SW480 (cell line): ENCODE measurements around the gene TLE5.
"Not testable (repeated sequence)": the region's sequence is repeated elsewhere in the genome, so short reads cannot be mapped to it uniquely, and the experiment has no call there.

Experiments used
- DNase-seq: peaks from one replicate; pipeline ENCODE4 v3.0.0-alpha.2; 2016; ENCODE audit warnings: low spot score

The TLE5 gene

DNA sequence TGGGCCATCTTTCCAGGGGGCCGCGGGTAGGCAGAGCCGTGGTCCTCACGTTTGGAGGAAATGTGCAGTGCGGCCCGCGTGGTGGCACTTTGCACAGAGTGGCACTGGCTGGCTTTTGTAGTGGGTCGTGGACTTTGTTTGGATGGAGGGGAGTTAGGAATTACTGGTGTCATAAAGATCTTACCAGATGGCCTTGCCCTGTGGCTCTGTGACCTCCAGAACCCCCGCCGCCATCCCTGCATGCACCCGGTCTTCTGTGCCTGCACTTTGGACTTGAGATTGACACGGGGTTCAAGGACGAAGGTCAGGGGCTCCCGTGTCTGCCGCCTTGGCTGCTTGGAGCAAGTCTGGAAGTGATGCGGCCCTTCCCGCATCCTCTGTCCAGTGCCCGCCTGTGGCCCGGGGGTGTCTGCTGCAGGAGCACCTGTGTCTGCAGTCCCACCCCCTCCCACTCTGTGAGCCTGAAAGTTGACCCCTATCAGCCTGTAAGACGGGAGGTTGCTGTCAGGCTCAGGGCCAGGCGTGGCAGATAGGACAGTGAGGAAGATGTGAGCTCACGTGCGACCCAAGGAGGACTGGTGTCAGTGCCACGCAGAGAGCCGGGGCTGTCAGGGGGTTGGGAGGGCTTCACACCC is 34.1 kb upstream of the TLE5 start:
- DNase-seq: no peak

DNA sequence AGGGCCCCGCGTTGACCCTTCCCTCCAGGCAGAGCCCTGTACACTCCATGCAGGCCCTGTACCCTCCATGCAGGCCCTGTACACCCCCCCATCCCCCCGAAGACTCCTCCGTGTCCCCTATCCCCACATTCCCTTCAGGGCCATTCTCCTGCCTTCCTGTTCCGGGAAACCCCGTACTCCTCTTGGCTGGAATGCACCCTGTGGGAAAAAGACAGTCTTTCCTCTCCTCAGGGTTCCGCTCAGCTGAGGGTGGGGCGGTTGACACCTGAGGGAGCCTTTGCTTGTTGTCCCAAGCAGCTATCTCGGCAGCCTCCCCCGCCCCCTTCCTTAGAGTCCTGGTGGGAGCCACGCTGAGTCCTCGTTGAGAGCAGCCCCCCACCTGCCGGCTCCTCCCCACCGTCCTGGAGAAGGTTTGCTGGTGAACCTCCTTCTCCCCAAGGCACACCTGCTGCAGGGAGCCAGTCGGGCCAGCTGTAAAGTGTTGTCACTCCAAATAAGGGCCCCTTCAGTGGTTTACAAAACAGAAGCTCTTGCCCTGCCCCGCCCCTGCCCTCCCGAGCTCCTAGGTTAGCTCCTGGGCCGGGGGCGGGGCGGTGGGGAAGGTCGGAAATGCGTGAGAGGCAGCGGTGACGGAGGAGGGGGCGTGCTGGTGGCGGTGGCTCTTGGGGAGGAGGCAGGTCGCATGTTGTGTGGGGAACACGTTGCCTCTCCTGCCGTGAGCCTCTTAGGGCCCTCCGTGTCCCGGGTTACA is 33.3 kb upstream of the TLE5 start:
- no peak for DNase-seq

GRCh38 chr19:3094601-3095440 is 32.5 kb upstream of the TLE5 start:
- DNase-seq: no peak

- DNase-seq: not testable (repeated sequence)
These were observed 27.1 kb upstream of the TLE5 start for GRCh38 chr19:3089299-3089855.

- DNase-seq: no peak
These were observed 25.5 kb upstream of the TLE5 start for GRCh38 chr19:3087769-3088168.

- DNase-seq: no peak
These were observed 22.6 kb upstream of the TLE5 start for GRCh38 chr19:3084943-3085342.

DNA sequence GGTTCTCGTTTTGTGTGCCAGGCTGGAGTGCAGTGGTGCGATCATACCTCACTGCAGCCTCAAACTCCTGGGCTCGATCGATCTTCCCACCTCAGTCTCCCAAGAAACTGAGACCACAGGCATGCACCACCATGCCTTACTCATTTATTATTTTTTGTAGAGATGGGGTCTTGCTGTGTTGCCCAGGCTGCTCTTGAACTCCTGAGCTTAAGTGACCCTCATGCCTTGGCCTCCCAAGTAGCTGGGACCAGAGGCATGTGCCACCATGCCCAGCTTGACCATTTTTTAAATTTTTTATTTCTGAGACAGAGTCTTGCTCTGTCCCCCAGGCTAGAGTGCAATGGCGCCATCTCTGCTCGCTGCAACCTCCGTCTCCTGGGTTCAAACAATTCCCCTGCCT is 21.7 kb upstream of the TLE5 start:
- DNase-seq: no peak

DNA sequence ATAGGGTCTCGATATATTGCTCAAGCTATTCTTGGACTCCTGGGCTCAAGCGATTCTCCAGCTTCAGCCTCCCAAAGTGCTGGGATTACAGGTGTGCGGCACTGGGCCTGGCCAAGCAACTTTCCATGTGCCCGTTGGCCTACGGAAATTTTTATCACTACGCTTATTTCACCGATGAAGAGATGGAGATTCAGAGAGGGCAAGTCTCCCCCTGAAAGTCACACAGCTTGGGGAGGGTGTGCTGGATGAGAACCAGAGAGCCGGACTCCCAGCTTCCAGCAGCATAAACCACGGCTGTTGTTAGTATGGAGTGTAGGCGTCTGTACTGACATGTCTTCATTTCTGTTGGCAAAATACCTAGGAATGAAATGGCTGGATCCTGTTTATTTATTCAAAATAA is 20.0 kb upstream of the TLE5 start:
- no peak for DNase-seq

GRCh38 chr19:3080286-3080685 is 18.0 kb upstream of the TLE5 start:
- no peak for DNase-seq

GRCh38 chr19:3079578-3079977 is 17.3 kb upstream of the TLE5 start:
- DNase-seq: no peak

- no peak for DNase-seq
These were observed 13.5 kb upstream of the TLE5 start for GRCh38 chr19:3075605-3076431.

DNA sequence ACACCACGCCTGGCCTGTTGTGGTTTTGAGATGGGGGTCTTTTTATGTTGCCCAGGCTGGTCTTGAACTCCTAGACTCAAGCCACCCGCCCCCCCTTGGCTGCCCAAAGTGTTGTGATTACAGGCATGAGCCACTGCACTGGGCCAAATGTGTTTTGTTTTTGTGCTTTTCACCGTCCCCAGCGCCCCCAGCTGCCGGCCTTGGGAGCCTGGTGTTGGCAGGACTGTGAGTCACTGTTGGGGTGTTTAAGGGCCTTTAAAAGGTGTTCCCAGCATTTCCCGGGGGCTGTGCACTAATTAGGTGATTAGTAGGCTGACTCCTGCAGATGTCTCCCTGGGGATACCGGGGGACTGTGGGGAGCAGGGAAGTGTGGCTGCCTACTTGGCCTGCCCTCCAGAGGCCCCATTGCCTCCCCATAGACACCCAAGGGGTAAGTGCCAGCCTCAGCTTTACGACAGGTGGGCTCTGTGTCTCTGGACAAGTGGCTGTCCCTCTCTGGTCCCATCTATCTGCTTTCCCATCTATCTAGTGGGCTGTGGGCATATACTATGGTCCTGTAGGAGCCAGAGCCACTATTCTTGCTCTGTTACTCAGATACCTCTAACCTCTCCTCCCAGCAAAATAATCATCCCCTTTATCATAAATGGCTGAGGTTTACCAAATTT is 11.8 kb upstream of the TLE5 start:
- DNase-seq: no peak

GRCh38 chr19:3073159-3073563 is 10.9 kb upstream of the TLE5 start:
- DNase-seq: peak; percentile 37

GRCh38 chr19:3071768-3072167 is 9.5 kb upstream of the TLE5 start:
- no peak for DNase-seq

- DNase-seq: no peak
These were observed 5.8 kb upstream of the TLE5 start for GRCh38 chr19:3068071-3068470.

DNA sequence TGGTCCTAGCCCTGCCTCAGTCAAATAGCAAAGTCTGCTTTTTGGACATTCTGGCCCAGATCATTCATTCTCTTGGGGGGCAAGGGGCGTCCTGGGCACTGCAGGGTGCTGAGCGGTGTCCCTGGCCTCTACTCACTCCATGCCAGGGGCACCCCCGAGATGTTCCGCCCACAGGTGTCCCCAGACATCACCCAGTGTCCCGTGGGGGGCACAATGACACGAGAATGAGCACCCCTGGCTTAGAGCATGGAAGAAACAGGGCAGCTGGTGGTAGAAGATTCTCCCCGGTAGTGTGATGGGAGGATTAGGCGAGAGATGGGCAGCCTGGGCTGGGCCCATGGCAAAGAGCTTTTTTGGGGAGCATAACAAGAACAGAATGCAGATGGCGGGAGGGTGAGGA is 5.3 kb upstream of the TLE5 start:
- no peak for DNase-seq

DNA sequence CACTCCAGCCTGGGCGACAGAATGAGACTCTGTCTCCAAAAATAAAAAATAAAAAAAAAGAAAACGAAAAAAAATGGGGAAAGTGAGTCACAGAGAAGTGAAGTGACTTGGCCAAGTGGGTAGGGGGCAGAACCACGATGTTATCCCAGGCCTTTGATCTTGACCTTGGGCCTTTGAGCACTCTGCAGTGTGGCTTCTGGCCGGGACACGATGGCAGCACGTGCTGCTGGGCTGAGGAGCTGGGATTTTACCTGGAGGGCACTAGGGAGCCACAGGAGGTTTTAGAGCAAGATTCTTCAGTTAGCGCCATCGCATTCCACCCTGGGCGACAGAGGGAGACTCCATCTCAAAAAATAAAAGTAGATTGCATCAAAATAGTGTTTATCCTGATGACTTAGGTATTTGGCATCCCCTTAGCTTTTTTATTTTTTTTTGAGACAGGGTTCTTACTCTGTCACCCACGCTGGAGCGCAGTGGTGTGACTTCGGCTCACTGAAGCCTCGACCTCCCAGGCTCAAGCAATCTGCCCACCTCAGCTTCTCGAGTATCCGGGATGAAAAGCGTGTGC is 4.3 kb upstream of the TLE5 start:
- no peak for DNase-seq

DNA sequence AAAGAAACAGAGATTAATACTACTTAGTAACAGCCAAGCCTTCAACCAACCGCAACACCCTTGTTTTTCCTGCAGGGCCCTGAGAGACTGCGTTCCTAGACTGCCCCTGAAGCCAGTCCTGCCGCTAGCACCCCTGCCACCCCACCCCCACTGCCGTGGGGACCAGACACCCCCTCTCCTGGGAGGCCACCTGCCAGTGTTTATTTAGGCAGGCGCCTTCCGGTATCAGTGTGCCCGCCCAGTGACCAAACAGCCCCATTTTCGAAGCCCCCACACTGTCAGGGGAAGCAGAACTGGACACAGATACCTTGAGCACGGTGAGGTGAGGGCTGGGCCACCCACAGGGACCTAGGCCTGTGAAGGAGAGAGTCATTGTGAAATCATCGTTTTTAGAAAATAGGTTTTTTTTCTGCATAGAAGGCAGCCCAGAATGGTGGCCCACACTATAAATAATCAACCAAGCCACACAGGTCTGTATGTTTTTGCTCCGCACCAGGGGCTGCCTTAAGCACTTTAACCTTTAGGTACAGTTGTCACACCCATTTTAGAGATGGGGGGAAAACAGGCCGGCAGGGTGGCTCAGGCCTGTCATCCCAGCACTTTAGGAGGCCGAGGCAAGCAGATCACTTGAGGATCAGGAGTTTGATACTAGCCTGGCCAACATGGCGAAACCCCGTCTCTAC is 3.5 kb upstream of the TLE5 start:
- DNase-seq: no peak

DNA sequence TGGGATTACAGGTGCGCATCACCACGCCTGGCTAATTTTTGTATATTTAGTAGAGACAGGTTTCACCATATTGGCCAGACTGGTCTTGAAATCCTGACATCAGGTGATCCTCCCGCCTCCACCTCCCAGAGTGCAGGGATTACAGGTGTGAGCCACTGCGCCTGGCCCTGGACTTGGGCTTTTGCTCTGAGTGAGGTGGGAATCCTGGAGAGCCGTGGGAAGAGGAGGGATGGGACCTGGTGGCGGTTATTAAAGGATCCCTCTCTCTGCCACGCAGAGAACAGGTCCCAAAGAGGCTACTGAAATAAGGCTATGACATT is 1.7 kb upstream of the TLE5 start:
- no peak for DNase-seq
